OCI-LY3 (cell line): ENCODE results near the gene SHROOM3.

Experiments used
- H2AFZ ChIP-seq: fragments of 200-600, 300-600 bp; shearing (Covaris generic); 2 replicates; pipeline ENCODE4 v1.6.0; 2014; ENCODE audit warnings: antibody characterized with exemption, low read depth, low read length
- H3K27ac ChIP-seq: fragments of 200-600, 300-600 bp; sonication (generic); 2 replicates; pipeline ENCODE4 v1.5.1; 2014; ENCODE audit warnings: mild to moderate bottlenecking, low read length, moderate library complexity, mixed read lengths
- H3K27me3 ChIP-seq: fragments of 200-600, 300-600 bp; sonication (generic); 2 replicates; pipeline ENCODE4 v1.6.1; 2014; ENCODE audit warnings: low read depth, low read length, mixed read lengths
- H3K36me3 ChIP-seq: fragments of 200-600, 300-600 bp; sonication (generic); replicated peaks from 2 replicates; pipeline ENCODE3; 2014; ENCODE audit warnings: low read depth, low read length, mixed read lengths
- H3K4me1 ChIP-seq: fragments of 300-600, 200-600 bp; sonication (generic); 2 replicates; pipeline ENCODE4 v1.6.1; 2014; ENCODE audit warnings: low read length, mixed read lengths
- H3K4me2 ChIP-seq: fragments of 200-600, 300-600 bp; sonication (generic); 2 replicates; pipeline ENCODE4 v1.6.1; 2014; ENCODE audit warnings: low read length, mixed read lengths
- H3K4me3 ChIP-seq: fragments of 300-600, 200-600 bp; sonication (generic); 2 replicates; pipeline ENCODE4 v1.5.1; 2014; ENCODE audit warnings: antibody characterized with exemption, mild to moderate bottlenecking, low read length, moderate library complexity
- H3K79me2 ChIP-seq: fragments of 300-600, 200-600 bp; shearing (Covaris generic); 2 replicates; pipeline ENCODE4 v1.6.1; 2014; ENCODE audit warnings: mild to moderate bottlenecking, low read length, mixed read lengths
- H3K9ac ChIP-seq: fragments of 300-600, 200-600 bp; shearing (Covaris generic); 2 replicates; pipeline ENCODE4 v1.6.0; 2014; ENCODE audit warnings: mild to moderate bottlenecking, low read length, moderate library complexity
- H3K9me3 ChIP-seq: fragments of 200-600, 300-600 bp; shearing (Covaris generic); 2 replicates; pipeline ENCODE4 v1.6.1; 2014; ENCODE audit warnings: low read length, mixed read lengths; ENCODE audit not compliant: insufficient read depth
- H4K20me1 ChIP-seq: fragments of 200-600, 300-600 bp; sonication (generic); 2 replicates; pipeline ENCODE4 v1.6.1; 2016; ENCODE audit warnings: low read length, mixed read lengths; ENCODE audit not compliant: insufficient read depth
- CTCF ChIP-seq: fragments of 200-600, 300-600 bp; sonication (generic); IDR thresholded peaks from 2 replicates; pipeline ENCODE4 v1.5.1; 2014; ENCODE audit warnings: antibody characterized with exemption, low read length, low read depth
- EZH2phosphoT487 ChIP-seq: fragments of 200-600 bp; shearing (Covaris generic); IDR thresholded peaks from 2 replicates; pipeline ENCODE4 v1.6.1; 2018; ENCODE audit warnings: antibody characterized with exemption, mixed run types, low read depth

Gene SHROOM3

GRCh38 chr4:76697129-76697803, 262.2 kb downstream of the SHROOM3 start:
- Histone ChIP-seq H3K36me3 (no peaks in the 10 kb centered on the region), H3K4me3 (no peak overlapping the region), H3K9me3 (no peaks in the 10 kb centered on the region), H4K20me1 (no peaks in the 10 kb centered on the region), H3K27me3 (peaks cover 13% of the 10 kb centered on the region; the same call in 1 of the 2 replicates), H3K9ac (no peak overlapping the region), H3K27ac (no peak overlapping the region), H3K4me1 (peaks cover 7% of the 10 kb centered on the region; the same call in 1 of the 2 replicates), H3K4me2 (no peak overlapping the region), H2AFZ (no peak overlapping the region), H3K79me2 (no peaks in the 10 kb centered on the region)
- TF ChIP-seq EZH2phosphoT487 (no peak), CTCF (no peak)

GRCh38 chr4:76698141-76698540, 263.1 kb downstream of the SHROOM3 start:
- H4K20me1 ChIP-seq, result no peaks in the 10 kb centered on the region
- no peak overlapping the region for H2AFZ ChIP-seq
- H3K4me2 ChIP-seq, result no peak overlapping the region
- H3K27me3 ChIP-seq, result peaks cover 5% of the 10 kb centered on the region; the same call in 1 of the 2 replicates
- H3K36me3 ChIP-seq, result no peaks in the 10 kb centered on the region
- H3K79me2 ChIP-seq, result no peaks in the 10 kb centered on the region
- no peak overlapping the region for H3K27ac ChIP-seq
- peaks cover 7% of the 10 kb centered on the region; the same call in 1 of the 2 replicates for H3K4me1 ChIP-seq
- no peak overlapping the region for H3K4me3 ChIP-seq
- H3K9ac ChIP-seq, result no peak overlapping the region
- H3K9me3 ChIP-seq, result no peaks in the 10 kb centered on the region
- no peak for TF ChIP-seq EZH2phosphoT487
- TF ChIP-seq CTCF, result no peak

- H3K4me1 ChIP-seq, result no peaks in the 10 kb centered on the region
- H3K4me3 ChIP-seq, result no peak overlapping the region
- TF ChIP-seq EZH2phosphoT487, result no peak
- no peak overlapping the region for H2AFZ ChIP-seq
- no peaks in the 10 kb centered on the region for H4K20me1 ChIP-seq
- H3K9ac ChIP-seq, result no peak overlapping the region
- no peaks in the 10 kb centered on the region for H3K27me3 ChIP-seq
- no peak overlapping the region for H3K27ac ChIP-seq
- no peak overlapping the region for H3K4me2 ChIP-seq
- no peaks in the 10 kb centered on the region for H3K36me3 ChIP-seq
- no peaks in the 10 kb centered on the region for H3K79me2 ChIP-seq
- H3K9me3 ChIP-seq, result no peaks in the 10 kb centered on the region
Observed at GRCh38 chr4:76699751-76700310, 264.8 kb downstream of the SHROOM3 start.

- H3K4me1 ChIP-seq, result no peaks in the 10 kb centered on the region
- no peak overlapping the region for H3K4me2 ChIP-seq
- no peak overlapping the region for H3K4me3 ChIP-seq
Observed at GRCh38 chr4:76702440-76703122, 267.6 kb downstream of the SHROOM3 start.

More at GRCh38 chr4:76702440-76703122, 267.6 kb downstream of the SHROOM3 start:
- Histone ChIP-seq H3K27ac (no peak overlapping the region), H3K36me3 (no peaks in the 10 kb centered on the region), H3K9me3 (no peaks in the 10 kb centered on the region), H3K79me2 (no peaks in the 10 kb centered on the region), H2AFZ (no peak overlapping the region), H3K27me3 (no peaks in the 10 kb centered on the region), H4K20me1 (no peaks in the 10 kb centered on the region), H3K9ac (no peak overlapping the region)
- TF ChIP-seq CTCF (no peak), EZH2phosphoT487 (no peak)
